KMS-11 (cell line): ENCODE results near the gene IFNA17.
A peak's percentile ranks its signal among the peaks of the same experiment; 100 is the strongest.
"Not testable (repeated sequence)": the region's sequence is repeated elsewhere in the genome, so short reads cannot be mapped to it uniquely, and the experiment has no call there.

Source experiments
- H2AFZ ChIP-seq: fragments of 200-600 bp; sonication (generic); 2 replicates; pipeline ENCODE4 v1.6.1; 2016; ENCODE audit warnings: antibody characterized with exemption, mixed run types, low read depth
- H3K27ac ChIP-seq: fragments of 200-600 bp; sonication (generic); 2 replicates; pipeline ENCODE4 v1.6.1; 2016; ENCODE audit warnings: mild to moderate bottlenecking, mixed run types
- H3K27me3 ChIP-seq: fragments of 200-600 bp; sonication (generic); 2 replicates; pipeline ENCODE4 v1.6.1; 2017; ENCODE audit warnings: mild to moderate bottlenecking, low read depth, mixed run types, moderate library complexity; ENCODE audit not compliant: insufficient read depth
- H3K36me3 ChIP-seq: fragments of 200-600 bp; sonication (generic); 2 replicates; pipeline ENCODE4 v1.6.1; 2017; ENCODE audit warnings: mild to moderate bottlenecking, mixed run types; ENCODE audit not compliant: insufficient read depth
- H3K4me1 ChIP-seq: fragments of 200-600 bp; sonication (generic); 2 replicates; pipeline ENCODE4 v1.6.1; 2016; ENCODE audit warnings: mild to moderate bottlenecking, low read depth, mixed run types; ENCODE audit not compliant: poor library complexity, severe bottlenecking
- H3K4me2 ChIP-seq: fragments of 200-600 bp; sonication (generic); 2 replicates; pipeline ENCODE4 v1.7.0; 2016; ENCODE audit warnings: mild to moderate bottlenecking, mixed run types
- H3K4me3 ChIP-seq: fragments of 200-600 bp; sonication (generic); IDR thresholded peaks from 2 replicates; pipeline ENCODE4 v1.6.1; 2017; ENCODE audit warnings: low read depth, low read length, mixed read lengths; ENCODE audit not compliant: insufficient read depth
- H3K79me2 ChIP-seq: fragments of 200-600 bp; sonication (generic); 2 replicates; pipeline ENCODE4 v1.6.1; 2016; ENCODE audit warnings: low read depth, mixed run types; ENCODE audit not compliant: insufficient read depth
- H3K9ac ChIP-seq: fragments of 200-600 bp; sonication (generic); 2 replicates; pipeline ENCODE4 v1.6.1; 2016; ENCODE audit warnings: mild to moderate bottlenecking, mixed run types
- H4K20me1 ChIP-seq: fragments of 200-600 bp; sonication (generic); 2 replicates; pipeline ENCODE4 v1.6.1; 2016; ENCODE audit warnings: mild to moderate bottlenecking, mixed run types; ENCODE audit not compliant: insufficient read depth
- TF ChIP-seq, protein P1 (sequence below): fragments of 200-600 bp; sonication (generic); conservative IDR thresholded peaks from 2 replicates; pipeline ENCODE4 v1.6.1; 2017; ENCODE audit warnings: low read depth, mild to moderate bottlenecking, antibody characterized with exemption, low read length, moderate library complexity, mixed read lengths

The IFNA17 gene

DNA sequence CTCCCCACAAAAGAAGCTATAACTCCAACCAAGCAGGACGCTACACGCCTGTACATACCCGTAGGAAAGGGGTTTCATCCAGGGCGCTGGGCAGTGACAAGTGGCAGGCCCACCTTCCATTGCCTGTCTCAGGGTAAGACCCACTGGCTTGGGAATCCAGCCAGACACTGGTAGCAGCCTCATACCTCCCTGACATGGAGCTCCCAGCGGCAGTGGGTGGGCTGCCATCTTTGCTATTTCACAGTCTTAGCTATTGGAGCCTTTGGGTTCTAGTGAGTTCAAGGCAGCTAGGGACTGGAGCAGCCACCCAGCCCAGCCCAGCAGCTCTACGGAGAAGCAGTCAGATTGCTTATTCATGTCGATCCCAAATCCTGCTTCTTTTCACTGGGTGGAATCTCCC lies 17.7 kb downstream of the IFNA17 start:
- no peak overlapping the region for H3K4me2 ChIP-seq
- H3K4me1 ChIP-seq, result no peaks in the 10 kb centered on the region
- H3K4me3 ChIP-seq, result no peak overlapping the region
- H3K36me3 ChIP-seq, result no peaks in the 10 kb centered on the region
- 0 out of 2 replicates have a peak, but pooled peaks cover 2% of the 10 kb centered on the region for H3K27me3 ChIP-seq
- no peak overlapping the region for H2AFZ ChIP-seq
- no peak overlapping the region for H3K27ac ChIP-seq
- no peaks in the 10 kb centered on the region for H3K79me2 ChIP-seq
- H4K20me1 ChIP-seq, result no peaks in the 10 kb centered on the region
- no peak overlapping the region for H3K9ac ChIP-seq
- TF ChIP-seq, protein P1, sequence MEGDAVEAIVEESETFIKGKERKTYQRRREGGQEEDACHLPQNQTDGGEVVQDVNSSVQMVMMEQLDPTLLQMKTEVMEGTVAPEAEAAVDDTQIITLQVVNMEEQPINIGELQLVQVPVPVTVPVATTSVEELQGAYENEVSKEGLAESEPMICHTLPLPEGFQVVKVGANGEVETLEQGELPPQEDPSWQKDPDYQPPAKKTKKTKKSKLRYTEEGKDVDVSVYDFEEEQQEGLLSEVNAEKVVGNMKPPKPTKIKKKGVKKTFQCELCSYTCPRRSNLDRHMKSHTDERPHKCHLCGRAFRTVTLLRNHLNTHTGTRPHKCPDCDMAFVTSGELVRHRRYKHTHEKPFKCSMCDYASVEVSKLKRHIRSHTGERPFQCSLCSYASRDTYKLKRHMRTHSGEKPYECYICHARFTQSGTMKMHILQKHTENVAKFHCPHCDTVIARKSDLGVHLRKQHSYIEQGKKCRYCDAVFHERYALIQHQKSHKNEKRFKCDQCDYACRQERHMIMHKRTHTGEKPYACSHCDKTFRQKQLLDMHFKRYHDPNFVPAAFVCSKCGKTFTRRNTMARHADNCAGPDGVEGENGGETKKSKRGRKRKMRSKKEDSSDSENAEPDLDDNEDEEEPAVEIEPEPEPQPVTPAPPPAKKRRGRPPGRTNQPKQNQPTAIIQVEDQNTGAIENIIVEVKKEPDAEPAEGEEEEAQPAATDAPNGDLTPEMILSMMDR, result no peak

DNA sequence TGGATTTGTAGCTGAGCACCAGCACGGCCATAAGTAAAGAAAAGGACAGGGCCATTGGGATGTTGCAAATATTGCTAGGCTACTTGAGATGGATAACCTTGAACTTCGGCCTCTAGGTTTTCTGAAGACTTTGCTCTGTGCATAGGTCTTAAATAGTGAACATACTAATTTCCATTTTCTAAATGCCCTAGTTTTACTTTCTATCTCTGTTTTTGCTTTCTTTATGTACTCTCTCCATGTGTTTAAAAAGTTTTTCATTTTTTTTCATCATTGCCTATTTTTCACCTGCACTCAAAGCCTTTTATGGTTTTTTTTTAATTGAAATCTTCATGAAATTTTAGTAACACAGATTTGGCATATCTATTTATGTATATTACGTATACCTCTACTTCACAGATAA lies 21.0 kb downstream of the IFNA17 start, which contains the start of gene IFNA10:
Gene IFNA10 (minus strand): TSS at position 101 of the 400 bp plus-strand sequence. CDS start 46 bp downstream, at position 55.
- not testable (repeated sequence) for H3K4me1 ChIP-seq, H3K27me3 ChIP-seq, H4K20me1 ChIP-seq, H3K9ac ChIP-seq, H2AFZ ChIP-seq, H3K4me3 ChIP-seq, H3K36me3 ChIP-seq, H3K79me2 ChIP-seq, H3K27ac ChIP-seq, H3K4me2 ChIP-seq

DNA sequence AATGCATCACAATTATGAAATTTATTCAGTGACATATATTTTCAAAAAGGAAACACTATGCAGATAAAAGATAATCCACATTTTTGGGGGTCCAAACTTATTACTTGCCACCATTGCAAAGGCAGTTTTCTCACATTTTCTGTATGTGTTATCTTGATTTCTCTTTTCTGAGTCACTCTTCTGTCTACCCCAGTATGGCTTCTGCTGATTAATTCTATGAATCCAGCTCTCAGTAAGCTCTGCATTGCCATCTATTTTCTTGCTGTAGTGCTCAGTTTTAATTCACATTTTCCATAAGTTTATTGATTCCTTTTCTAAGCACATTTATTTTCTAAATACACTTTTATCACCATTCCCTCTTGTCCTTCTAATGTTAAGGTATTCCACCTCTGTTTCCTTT lies 22.8 kb downstream of the IFNA17 start:
- Histone ChIP-seq H3K4me2 (no peak overlapping the region), H2AFZ (no peak overlapping the region), H3K4me1 (no peaks in the 10 kb centered on the region), H3K36me3 (no peaks in the 10 kb centered on the region), H3K79me2 (no peaks in the 10 kb centered on the region), H3K27me3 (no peaks in the 10 kb centered on the region), H4K20me1 (no peaks in the 10 kb centered on the region), H3K4me3 (no peak overlapping the region), H3K27ac (no peak overlapping the region), H3K9ac (no peak overlapping the region)
- TF ChIP-seq, protein P1, result no peak

DNA sequence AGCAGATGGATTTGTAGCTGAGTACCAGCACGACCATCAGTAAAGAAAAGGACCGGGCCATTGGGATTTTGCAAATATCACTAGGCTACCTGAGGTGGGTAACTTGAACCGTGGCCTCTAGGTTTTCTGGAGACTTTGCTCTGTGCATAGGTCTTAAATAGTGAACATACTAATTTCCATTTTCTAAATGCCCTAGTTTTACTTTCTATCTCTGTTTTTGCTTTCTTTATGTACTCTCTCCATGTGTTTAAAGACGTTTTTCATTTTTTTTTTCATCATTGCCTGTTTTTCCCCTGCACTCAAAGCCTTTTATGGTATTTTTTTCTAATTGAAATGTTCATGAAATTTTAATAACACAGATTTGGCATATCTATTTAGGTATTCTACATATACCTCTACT lies 25.9 kb downstream of the IFNA17 start, which contains the start of gene IFNA7:
Gene IFNA7 (minus strand): TSS at position 101 of the 400 bp plus-strand sequence. CDS start 40 bp downstream, at position 61.
- H2AFZ ChIP-seq, H3K4me1 ChIP-seq, H3K4me2 ChIP-seq, H3K36me3 ChIP-seq, H3K79me2 ChIP-seq, H3K27ac ChIP-seq, H4K20me1 ChIP-seq, H3K4me3 ChIP-seq, H3K9ac ChIP-seq, H3K27me3 ChIP-seq: not testable (repeated sequence)

DNA sequence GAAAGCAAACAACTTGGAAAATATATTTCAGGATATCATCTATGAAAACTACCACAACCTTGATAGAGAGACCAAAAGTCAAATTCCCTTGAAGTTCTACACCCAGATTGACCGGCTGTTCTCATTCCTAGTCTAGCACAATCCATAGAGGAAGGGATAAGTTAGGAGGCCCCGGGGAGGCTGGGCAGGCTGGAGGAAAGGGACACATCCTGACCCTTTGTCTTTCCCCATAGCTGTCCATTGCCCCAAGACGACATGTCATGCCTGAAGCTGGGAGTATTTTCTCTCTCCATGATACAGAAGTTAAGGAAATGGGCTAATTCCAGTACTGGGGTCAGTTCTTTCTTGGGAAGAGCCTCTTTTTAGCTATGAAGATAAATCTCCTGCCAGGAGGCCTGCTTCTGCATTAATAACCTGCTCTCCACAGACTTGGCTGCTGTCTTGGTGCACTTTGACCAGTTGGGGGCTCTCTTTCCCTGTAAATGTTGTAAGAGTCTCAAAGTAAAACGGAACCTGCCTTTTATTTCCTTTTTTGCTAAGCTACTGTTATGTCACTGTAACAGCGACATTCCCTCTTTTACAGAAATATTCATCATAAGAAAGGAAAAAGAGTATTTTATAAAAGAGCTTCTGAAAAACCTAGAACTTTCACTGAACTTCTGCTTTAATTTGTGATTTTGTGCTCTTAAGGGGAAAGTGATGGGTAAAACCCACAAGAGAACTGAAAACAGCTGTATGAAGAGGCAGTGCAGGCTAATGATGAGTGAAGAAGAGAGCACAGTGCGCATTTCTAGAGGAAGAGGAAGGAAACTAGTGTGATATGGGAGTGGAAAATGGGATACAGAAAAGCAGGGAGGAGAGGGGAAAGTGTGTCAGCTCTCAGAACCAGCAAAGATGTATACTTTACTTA lies 32.9 kb downstream of the IFNA17 start:
- H3K4me1 ChIP-seq, H3K27ac ChIP-seq, H3K27me3 ChIP-seq, H2AFZ ChIP-seq, H3K4me3 ChIP-seq, H3K9ac ChIP-seq, H3K36me3 ChIP-seq, H3K79me2 ChIP-seq, H4K20me1 ChIP-seq: not testable (repeated sequence)
- 0 out of 2 replicates have a peak overlapping the region, but pooled peaks have one; percentile 53 for H3K4me2 ChIP-seq
- TF ChIP-seq, protein P1, result peak; percentile 48

DNA sequence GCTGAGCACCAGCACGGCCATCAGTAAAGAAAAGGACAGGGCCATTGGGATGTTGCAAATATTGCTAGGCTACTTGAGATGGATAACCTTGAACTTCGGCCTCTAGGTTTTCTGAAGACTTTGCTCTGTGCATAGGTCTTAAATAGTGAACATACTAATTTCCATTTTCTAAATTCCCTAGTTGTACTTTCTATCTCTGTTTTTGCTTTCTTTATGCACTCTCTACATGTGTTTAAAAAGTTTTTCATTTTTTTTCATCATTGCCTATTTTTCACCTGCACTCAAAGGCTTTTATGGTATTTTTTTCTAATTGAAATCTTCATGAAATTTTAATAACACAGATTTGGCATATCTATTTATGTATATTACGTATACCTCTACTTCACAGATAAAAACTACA lies 40.5 kb downstream of the IFNA17 start, which contains the start of gene IFNA4:
Gene IFNA4 (minus strand): TSS at position 101 of the 400 bp plus-strand sequence. CDS start 56 bp downstream, at position 45.
- H3K4me3 ChIP-seq, H3K36me3 ChIP-seq, H4K20me1 ChIP-seq, H3K27ac ChIP-seq, H3K27me3 ChIP-seq, H3K4me2 ChIP-seq, H3K9ac ChIP-seq, H3K4me1 ChIP-seq, H3K79me2 ChIP-seq, H2AFZ ChIP-seq: not testable (repeated sequence)
